Mesothelial cell of epicardium (in vitro differentiated cells): Measurements from ENCODE around the gene KSR1. TPM values are rescaled to one million over a fixed set of nuclear protein-coding genes. Genes with fewer than 3 reads are reported as not detected.

Experiments used
- DNase-seq, 2 experiments: peaks; one replicate each; pipeline ENCODE4 v3.0.0; 2021; ENCODE audit warnings: low spot score in 2 of 2; ENCODE audit not compliant: unreplicated experiment in 2 of 2
- H3K27ac Mint-ChIP-seq: 2 replicates; pipeline ENCODE4 v1.8.0; 2021; ENCODE audit warnings: mixed read lengths
- H3K27me3 Mint-ChIP-seq: 2 replicates; pipeline ENCODE4 v1.8.0; 2021; ENCODE audit warnings: low read depth, mixed read lengths
- H3K36me3 Mint-ChIP-seq: 2 replicates; pipeline ENCODE4 v1.8.0; 2021; ENCODE audit warnings: mixed read lengths
- H3K4me1 Mint-ChIP-seq: 2 replicates; pipeline ENCODE4 v1.8.0; 2021; ENCODE audit warnings: mixed read lengths
- H3K4me3 Mint-ChIP-seq: 2 replicates; pipeline ENCODE4 v1.8.0; 2021; ENCODE audit warnings: mild to moderate bottlenecking, moderate library complexity, mixed read lengths
- H3K9me3 Mint-ChIP-seq: 2 replicates; pipeline ENCODE4 v1.8.0; 2021; ENCODE audit warnings: mixed read lengths
- CTCF ChIP-seq: fragments of 200-600 bp; sonication (generic); IDR thresholded peaks from one replicate; pipeline ENCODE4 v1.5.0; 2021; ENCODE audit warnings: antibody characterized with exemption; ENCODE audit not compliant: unreplicated experiment
- total RNA-seq: library from RNA; stranded (reverse); gene quantifications from 3 replicates; pipeline ENCODE4 v1.2.1, GENCODE V29; 2021

Gene KSR1
- total RNA-seq, 1 donor from 2014 or later, result 69.4 TPM

- peaks cover 25% of the 10 kb centered on the region for H3K4me1 Mint-ChIP-seq
- TF ChIP-seq CTCF, result no peak
These were observed 89.4 kb downstream of the KSR1 start for GRCh38 chr17:27545562-27546229.

GRCh38 chr17:27546624-27547300 lies 90.5 kb downstream of the KSR1 start:
- Mint-ChIP-seq H3K4me1 (peaks cover 25% of the 10 kb centered on the region), H3K9me3 (no peaks in the 10 kb centered on the region), H3K27me3 (no peaks in the 10 kb centered on the region), H3K4me3 (no peak overlapping the region), H3K27ac (peak overlapping the region; percentile 52), H3K36me3 (no peaks in the 10 kb centered on the region)
- DNase-seq, result no peak
- TF ChIP-seq CTCF, result no peak

More at GRCh38 chr17:27545562-27546229, 89.4 kb downstream of the KSR1 start:
- no peaks in the 10 kb centered on the region for H3K27me3 Mint-ChIP-seq
- H3K4me3 Mint-ChIP-seq, result no peak overlapping the region
- H3K36me3 Mint-ChIP-seq, result no peaks in the 10 kb centered on the region
- no peaks in the 10 kb centered on the region for H3K9me3 Mint-ChIP-seq
- no peak for DNase-seq
- H3K27ac Mint-ChIP-seq, result peak overlapping the region; percentile 22

- Mint-ChIP-seq H3K27me3 (no peaks in the 10 kb centered on the region), H3K9me3 (no peaks in the 10 kb centered on the region), H3K36me3 (no peaks in the 10 kb centered on the region), H3K4me3 (no peak overlapping the region), H3K27ac (peak overlapping the region; percentile 52), H3K4me1 (peaks cover 25% of the 10 kb centered on the region)
- TF ChIP-seq CTCF, result no peak
- DNase-seq, result no peak
These were observed 91.0 kb downstream of the KSR1 start for GRCh38 chr17:27547301-27547683.

- no peak for TF ChIP-seq CTCF
- no peak for DNase-seq
- peaks cover 25% of the 10 kb centered on the region for H3K4me1 Mint-ChIP-seq
- H3K4me3 Mint-ChIP-seq, result no peak overlapping the region
- no peaks in the 10 kb centered on the region for H3K36me3 Mint-ChIP-seq
- H3K27ac Mint-ChIP-seq, result no peak overlapping the region
- H3K27me3 Mint-ChIP-seq, result no peaks in the 10 kb centered on the region
- H3K9me3 Mint-ChIP-seq, result no peaks in the 10 kb centered on the region
These were observed 92.1 kb downstream of the KSR1 start for GRCh38 chr17:27548369-27548768.

GRCh38 chr17:27549251-27549893 lies 93.1 kb downstream of the KSR1 start:
- H3K27me3 Mint-ChIP-seq, result no peaks in the 10 kb centered on the region
- no peak for TF ChIP-seq CTCF
- H3K36me3 Mint-ChIP-seq, result no peaks in the 10 kb centered on the region
- no peaks in the 10 kb centered on the region for H3K9me3 Mint-ChIP-seq
- peaks cover 25% of the 10 kb centered on the region for H3K4me1 Mint-ChIP-seq
- no peak for DNase-seq
- no peak overlapping the region for H3K27ac Mint-ChIP-seq
- no peak overlapping the region for H3K4me3 Mint-ChIP-seq
